COLO668 (cell line): Measurements from ENCODE around the gene NRARP.

ENCODE experiments used
- DNase-seq: peaks from one replicate; lab custom pipeline; 2025; ENCODE audit not compliant: unreplicated experiment; lab: John Stamatoyannopoulos, UW

NRARP gene

DNA sequence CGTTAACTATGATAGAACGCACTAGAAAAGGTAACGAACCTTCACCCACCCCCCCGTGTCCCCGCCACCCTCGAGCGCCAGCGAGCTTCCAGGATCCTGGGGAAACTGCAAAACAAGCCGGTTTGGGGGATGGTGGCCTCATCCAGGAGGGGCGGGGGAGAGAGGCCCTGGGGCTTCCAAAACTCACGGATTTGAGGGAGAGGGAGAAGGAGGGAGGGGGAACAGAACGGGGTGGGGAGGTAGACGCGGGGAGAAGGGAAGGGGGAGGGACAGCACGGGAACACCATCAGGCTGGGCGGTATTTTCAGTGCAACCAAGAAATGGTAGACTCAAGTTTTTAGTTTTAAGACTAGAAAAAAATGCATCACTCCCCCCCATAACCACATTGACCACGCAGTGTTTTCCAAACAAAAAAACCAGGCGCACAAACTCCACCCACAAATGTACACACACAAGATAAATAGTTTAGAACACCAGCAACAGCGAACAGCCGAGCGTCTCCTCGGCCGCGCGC, 1.4 kb downstream of the NRARP start:
- DNase-seq = no peak

DNA sequence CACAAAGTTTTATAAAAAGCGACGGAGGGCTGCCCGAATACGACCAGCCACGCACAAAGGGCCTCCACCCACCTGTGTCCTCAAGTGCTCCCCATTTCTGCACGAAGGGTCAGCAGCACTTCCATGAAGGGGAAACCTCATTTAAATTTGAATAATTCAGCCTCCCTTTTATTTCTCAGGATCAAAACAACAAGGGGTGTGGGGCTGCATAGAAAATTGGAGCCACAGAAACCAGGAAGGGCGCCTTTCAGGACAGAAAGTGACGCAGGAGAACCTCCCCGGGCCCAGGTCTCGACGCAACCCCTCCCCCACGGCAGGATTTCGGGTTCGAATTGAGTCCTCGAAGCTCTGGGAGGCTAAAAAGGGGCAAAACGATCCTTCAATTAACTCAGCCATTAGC, 2.1 kb downstream of the NRARP start:
- DNase-seq = no peak

DNA sequence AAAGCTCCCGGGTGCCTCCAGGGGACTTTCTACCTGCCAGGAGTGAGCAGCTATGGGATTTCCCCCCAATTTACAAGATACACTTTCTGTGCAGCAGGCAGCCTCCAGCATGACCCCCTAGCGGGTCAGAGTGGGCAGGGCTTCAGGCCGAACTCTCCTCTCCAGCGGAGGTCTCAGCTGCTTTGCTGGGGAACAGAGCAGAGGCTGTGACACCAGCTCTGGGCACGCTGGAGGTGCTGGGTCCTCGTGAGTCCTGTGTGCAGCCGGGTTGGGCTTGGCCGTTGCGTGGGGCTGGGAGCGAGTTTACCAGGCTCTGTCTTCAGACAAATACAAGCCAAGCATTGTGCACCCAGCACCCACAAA, 2.9 kb downstream of the NRARP start:
- no peak for DNase-seq

GRCh38 chr9:137298401-137299202, 3.5 kb downstream of the NRARP start:
- no peak for DNase-seq

DNA sequence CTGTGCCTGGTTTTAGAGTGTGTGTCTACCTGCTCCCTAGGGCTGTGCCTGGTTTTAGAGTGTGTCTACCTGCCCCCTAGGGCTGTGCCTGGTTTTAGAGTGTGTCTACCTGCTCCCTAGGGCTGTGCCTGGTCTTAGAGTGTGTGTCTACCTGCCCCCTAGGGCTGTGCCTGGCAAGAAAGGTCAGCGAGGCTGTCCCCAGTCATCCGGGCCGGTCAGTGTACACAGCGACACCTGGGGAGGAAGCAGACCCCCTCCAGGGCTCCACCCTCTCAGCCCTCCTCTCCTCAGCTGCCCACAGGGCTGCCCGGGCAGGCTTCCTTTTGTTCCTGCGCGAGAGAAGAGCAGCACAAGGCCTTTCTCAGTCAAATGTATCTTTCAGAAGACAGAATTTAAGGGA, 4.1 kb downstream of the NRARP start:
- DNase-seq = peak; percentile 24

GRCh38 chr9:137296670-137297664, 5.1 kb downstream of the NRARP start:
- DNase-seq = no peak

DNA sequence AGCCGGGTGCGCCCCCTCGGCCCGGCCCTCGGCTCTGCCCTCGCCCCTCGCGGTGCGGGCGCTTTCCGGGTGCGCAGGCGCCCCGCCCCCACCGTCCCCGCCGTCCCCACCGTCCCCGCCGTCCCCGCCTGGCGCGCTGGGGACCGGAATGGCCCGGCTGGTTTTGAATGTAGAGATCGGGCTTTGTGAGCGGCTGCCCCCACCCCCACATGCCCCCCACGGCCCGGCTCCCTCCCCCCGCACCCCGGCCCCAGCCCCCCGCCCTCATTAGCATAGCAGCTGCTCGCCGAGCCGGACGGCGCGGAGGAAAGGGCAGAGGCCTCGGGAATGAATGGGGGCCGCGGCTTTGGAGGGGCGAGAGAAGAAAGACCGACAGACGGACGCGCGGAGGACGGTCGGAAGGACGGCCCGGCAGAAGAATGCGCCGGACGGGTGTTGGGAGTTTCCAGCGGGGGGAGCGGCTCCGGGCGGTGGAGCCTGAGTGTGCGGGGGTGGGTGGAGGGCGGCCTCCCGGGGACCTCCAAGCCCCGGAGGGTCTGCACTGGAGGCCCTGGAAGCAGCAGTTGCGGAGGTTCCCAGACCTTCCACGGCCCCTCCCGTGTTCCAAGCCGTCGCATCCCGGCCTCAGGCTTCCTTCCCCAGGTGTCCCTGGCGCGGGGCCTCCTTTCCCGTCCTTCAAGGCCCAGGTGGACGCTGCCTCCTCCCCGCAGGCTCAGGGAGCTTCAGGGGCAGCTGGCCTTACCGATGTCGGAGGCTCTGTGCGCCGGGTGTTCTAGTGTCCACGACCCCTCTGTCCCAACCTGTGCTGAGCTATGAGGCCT, 6.0 kb downstream of the NRARP start:
- peak; percentile 42 for DNase-seq

DNA sequence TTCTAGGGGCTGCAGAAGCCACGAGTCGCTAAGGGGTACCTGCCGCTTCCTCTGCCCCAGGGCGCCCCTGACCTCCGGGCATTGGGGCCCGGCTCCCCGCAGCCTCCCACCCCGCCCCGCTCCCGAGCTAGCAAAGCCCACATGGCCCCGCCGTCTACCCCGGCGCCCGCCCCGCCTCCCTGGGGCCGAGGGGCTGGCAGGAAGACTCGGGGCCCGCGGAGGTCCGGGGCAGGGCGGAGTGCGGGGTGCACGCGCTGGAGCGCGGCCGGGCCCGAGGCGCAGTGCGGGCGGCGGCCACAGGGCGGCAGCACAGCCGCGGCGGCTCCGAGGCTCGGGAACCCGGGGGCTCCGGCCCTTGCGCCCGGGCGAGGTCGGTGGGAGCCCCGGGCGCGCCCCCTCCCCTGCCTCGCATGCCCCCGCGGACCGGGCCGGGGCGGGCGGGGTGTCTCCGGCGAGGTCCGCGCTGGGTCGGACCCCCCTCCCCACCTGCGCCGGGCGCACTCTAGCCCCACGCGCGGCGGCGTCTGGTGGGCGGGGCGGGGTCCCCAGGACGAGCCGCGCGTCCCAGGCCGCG, 6.7 kb downstream of the NRARP start:
- DNase-seq = peak; percentile 67

DNA sequence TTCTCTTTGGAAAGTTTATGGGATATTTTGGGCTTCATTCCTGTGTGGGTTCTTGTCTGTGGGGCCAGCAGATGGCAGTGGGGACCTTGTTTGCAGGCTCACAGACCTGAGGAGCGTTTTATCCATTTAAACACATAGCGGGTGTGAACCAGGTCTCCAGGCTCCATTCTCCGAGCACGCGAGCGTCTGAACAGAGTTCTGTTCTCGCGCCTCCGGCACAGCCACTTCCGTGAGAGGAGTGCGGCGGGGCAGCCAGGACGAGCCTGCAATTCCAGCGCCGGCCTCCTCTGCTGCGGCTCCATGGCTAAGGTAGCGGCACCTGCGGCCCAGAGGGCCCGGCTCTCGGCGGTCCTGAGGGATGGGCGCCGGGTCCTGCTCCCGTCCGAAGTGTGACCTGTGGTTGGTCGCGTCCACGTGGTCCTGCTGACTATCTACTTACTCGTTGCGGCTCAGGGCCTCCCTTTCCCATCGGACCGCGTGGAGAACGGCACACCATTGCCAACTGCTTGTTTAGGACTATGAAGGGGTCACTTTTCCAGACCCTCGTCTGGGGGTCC, 7.3 kb downstream of the NRARP start:
- peak; percentile 68 for DNase-seq

GRCh38 chr9:137294091-137294680, 7.9 kb downstream of the NRARP start:
- DNase-seq = peak; percentile 67

GRCh38 chr9:137293482-137294090, 8.5 kb downstream of the NRARP start:
- no peak for DNase-seq

DNA sequence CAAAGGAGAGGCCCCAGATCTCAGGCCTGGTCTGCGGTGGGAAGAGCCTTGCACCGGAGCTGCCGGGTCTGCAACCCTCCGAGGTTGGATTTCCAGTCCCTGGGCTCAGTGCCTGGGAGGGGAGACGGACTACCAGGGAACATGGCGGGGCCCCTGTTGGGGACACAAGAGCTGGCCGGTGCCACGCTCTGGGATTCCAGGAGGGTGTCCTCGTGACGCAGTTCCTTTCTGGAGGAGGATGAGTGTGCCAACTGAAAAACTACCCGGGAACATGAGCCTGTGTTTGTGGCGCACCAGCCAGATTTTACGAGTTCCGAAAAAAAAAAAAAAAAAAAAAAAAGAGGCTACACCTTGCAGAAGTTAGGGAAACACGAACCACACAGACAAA, 9.0 kb downstream of the NRARP start:
- no peak for DNase-seq

- peak; percentile 75 for DNase-seq
Observed at GRCh38 chr9:137286975-137287383, 15.1 kb downstream of the NRARP start.

DNA sequence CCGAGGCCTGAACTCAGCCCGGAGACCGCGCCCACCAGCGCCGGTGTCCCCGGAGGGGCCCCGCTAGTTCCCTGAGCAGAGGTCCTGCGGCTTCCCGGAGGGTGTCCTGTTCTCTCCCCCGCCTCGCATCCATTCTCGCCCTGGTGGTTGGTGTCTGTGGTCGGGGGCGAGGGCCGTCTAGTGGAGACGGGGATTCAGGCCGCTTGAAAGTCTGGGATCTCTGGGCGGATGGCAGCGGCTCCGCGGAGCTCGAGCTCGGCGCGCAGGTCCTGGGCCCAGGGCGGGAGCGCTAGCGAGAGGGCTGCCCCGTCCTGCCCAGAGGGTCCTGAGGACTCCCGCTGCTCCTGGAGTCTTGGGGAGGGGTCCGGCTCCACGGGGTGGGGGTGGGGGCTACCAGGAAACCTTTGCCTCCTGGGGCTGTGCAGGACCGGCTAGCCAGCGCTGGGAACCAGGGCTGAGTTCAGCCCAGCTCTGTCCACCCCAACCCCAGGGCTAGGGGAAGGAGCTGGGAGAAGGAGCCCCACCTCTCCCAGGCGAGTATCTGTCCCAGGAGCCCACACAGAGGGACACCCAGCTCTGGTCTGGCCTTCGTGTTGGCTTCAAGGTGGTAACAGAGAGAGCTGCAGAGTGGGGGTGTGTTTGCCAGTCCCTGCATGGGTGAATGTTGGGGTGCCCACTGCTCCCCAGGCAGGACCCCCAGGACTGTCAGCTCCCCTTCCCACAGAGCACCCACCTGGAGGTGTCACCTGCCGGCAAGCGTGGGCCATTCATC, 20.5 kb downstream of the NRARP start:
- no peak for DNase-seq

GRCh38 chr9:137280474-137281344, 21.4 kb downstream of the NRARP start:
- DNase-seq = no peak

DNA sequence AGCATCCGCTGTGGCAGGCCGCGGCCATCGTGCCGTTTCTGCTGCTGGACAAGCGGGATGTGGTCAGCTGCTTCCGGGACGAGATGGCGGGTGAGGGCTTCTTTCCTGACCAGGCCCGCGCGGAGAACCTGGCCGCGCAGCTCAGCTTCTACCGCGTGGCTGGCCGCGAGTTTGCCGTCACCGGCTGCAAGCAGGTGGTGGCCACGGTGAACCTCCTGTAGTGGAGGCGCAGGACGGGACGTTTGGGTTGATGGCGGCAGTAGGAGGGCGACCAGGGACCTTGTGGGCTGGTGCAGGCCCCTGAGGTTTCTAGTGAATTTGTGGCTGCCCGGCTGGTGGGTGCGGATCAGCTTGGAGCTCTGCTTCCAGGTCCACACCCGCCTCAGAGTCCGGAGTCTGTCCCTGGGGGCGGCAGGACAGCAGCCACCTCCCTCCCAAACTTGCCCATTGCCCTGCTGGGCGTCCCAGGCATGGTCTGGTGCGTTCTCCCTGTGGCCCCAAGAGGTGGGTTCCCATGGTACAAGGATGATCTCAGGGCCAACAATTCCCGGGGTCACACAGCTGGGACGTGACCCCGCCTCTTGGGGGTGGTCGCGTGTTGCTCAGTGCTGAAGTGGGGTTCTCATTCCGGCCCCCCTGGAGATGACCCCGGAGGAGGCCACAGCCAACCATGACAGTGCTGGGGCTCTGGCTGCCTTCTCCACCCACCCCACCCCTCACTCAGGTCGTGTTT, 22.2 kb downstream of the NRARP start:
- no peak for DNase-seq
